CD14-positive monocyte (primary cell): Measurements from ENCODE around the gene B4GALNT4. TPM values are rescaled to one million over a fixed set of nuclear protein-coding genes. Genes with fewer than 3 reads are reported as not detected.
A peak's percentile ranks its signal among the peaks of the same experiment; 100 is the strongest.

Experiments used
- DNase-seq, 3 donors: peaks; one replicate each; pipeline ENCODE4 v3.0.0-alpha.2; 2011 to 2022
- H2AFZ ChIP-seq: 2 replicates; pipeline ENCODE4 v1.6.0; 2012; ENCODE audit warnings: mild to moderate bottlenecking, low read depth, low read length, inconsistent platforms; ENCODE audit not compliant: insufficient read depth, poor library complexity, severe bottlenecking
- H3K27ac ChIP-seq, 2 donors: 1 replicate in 1 of 2; 2 replicates in 1 of 2; pipeline ENCODE4 v1.5.1; 2012 to 2013; ENCODE audit warnings: low read length in 2 of 2, control low read depth in 1 of 2, inconsistent platforms in 1 of 2, low read depth in 1 of 2, mild to moderate bottlenecking in 1 of 2
- H3K27me3 ChIP-seq, 2 donors: one replicate each; pipeline versions ENCODE4 v1.6.0 to v1.6.1; 2011 to 2013; ENCODE audit warnings: low read length in 2 of 2; ENCODE audit not compliant: control insufficient read depth in 2 of 2, insufficient read depth in 2 of 2
- H3K36me3 ChIP-seq, 2 donors: replicated peaks in 1 of 2; 1 replicate in 1 of 2; 2 replicates in 1 of 2; pipeline versions ENCODE4 v1.5.1 to v1.6.1; 2012 to 2013; ENCODE audit warnings: low read length in 2 of 2, control low read depth in 1 of 2, inconsistent platforms in 1 of 2, mild to moderate bottlenecking in 1 of 2; ENCODE audit not compliant: insufficient read depth in 2 of 2, control insufficient read depth in 1 of 2
- H3K4me1 ChIP-seq, 2 donors: 1 replicate in 1 of 2; 2 replicates in 1 of 2; pipeline versions ENCODE4 v1.5.1 to v1.6.1; 2012 to 2013; ENCODE audit warnings: low read length in 2 of 2, control low read depth in 1 of 2, inconsistent platforms in 1 of 2, mild to moderate bottlenecking in 1 of 2, moderate library complexity in 1 of 2; ENCODE audit not compliant: insufficient read depth in 2 of 2, control insufficient read depth in 1 of 2
- H3K4me2 ChIP-seq: replicated peaks from 2 replicates; pipeline ENCODE3; 2012; ENCODE audit warnings: low read length, moderate library complexity, mild to moderate bottlenecking; ENCODE audit not compliant: poor library complexity, severe bottlenecking; ENCODE audit errors: extremely low read depth
- H3K4me3 ChIP-seq, 3 experiments: fragments of 200-600 bp in 1 of 3; sonication (generic) in 1 of 3; replicated peaks in 1 of 3; 1 replicate in 2 of 3; 2 replicates in 1 of 3; pipeline ENCODE4 v1.5.1; 2011 to 2013; ENCODE audit warnings: low read length in 3 of 3, mild to moderate bottlenecking in 3 of 3, control low read depth in 2 of 3, low read depth in 2 of 3, inconsistent platforms in 1 of 3, moderate library complexity in 1 of 3
- H3K79me2 ChIP-seq: 2 replicates; pipeline ENCODE4 v1.6.0; 2012; ENCODE audit warnings: mild to moderate bottlenecking, control low read depth, inconsistent platforms, low read length, moderate library complexity; ENCODE audit not compliant: insufficient read depth
- H3K9ac ChIP-seq: 2 replicates; pipeline ENCODE4 v1.6.0; 2017; ENCODE audit warnings: low read length, mild to moderate bottlenecking; ENCODE audit not compliant: insufficient read depth, poor library complexity, severe bottlenecking
- H3K9me3 ChIP-seq, 2 donors: replicated peaks in 1 of 2; 1 replicate in 1 of 2; 2 replicates in 1 of 2; pipeline versions ENCODE4 v1.5.1 to v1.6.1; 2012 to 2013; ENCODE audit warnings: low read length in 2 of 2, control low read depth in 1 of 2; ENCODE audit not compliant: control insufficient read depth in 1 of 2, insufficient read depth in 1 of 2
- H4K20me1 ChIP-seq: 2 replicates; pipeline ENCODE4 v1.6.0; 2012; ENCODE audit warnings: mild to moderate bottlenecking, low read length, control low read depth, moderate library complexity; ENCODE audit not compliant: insufficient read depth
- H3K27ac Mint-ChIP-seq, 7 donors: one replicate each; pipeline ENCODE4 v1.8.0; 2020; ENCODE audit warnings: mild to moderate bottlenecking in 7 of 7, mixed read lengths in 7 of 7, moderate library complexity in 6 of 7, inconsistent platforms in 2 of 7
- H3K27me3 Mint-ChIP-seq, 3 donors: one replicate each; pipeline ENCODE4 v1.8.0; 2021 to 2022; ENCODE audit warnings: low read depth in 3 of 3, mild to moderate bottlenecking in 3 of 3, mixed read lengths in 3 of 3, moderate library complexity in 3 of 3, inconsistent platforms in 1 of 3
- H3K36me3 Mint-ChIP-seq, 2 donors: one replicate each; pipeline ENCODE4 v1.8.0; 2020; ENCODE audit warnings: mixed read lengths in 2 of 2, inconsistent platforms in 1 of 2, mild to moderate bottlenecking in 1 of 2
- H3K4me1 Mint-ChIP-seq: one replicate; pipeline ENCODE4 v1.8.0; 2020; ENCODE audit warnings: mild to moderate bottlenecking, mixed read lengths
- H3K4me3 Mint-ChIP-seq, 2 donors: one replicate each; pipeline ENCODE4 v1.8.0; 2020; ENCODE audit warnings: mild to moderate bottlenecking in 2 of 2, mixed read lengths in 2 of 2, moderate library complexity in 1 of 2
- H3K9me3 Mint-ChIP-seq, 7 donors: one replicate each; pipeline ENCODE4 v1.8.0; 2020 to 2022; ENCODE audit warnings: mixed read lengths in 7 of 7, mild to moderate bottlenecking in 6 of 7, moderate library complexity in 6 of 7, inconsistent platforms in 2 of 7
- WGBS: methylation state at CpG from one replicate; pipeline ENCODE4 v1.1.5; 2013; ENCODE audit warnings: missing lambda C conversion rate; ENCODE audit not compliant: insufficient coverage; 5-methylcytosine and 5-hydroxymethylcytosine counted together
- intact Hi-C, 2 donors: fragments of 100-400 bp; cut with micrococcal nuclease; formaldehyde crosslinking; loops; one replicate each; pipeline versions ENCODE4 v1.15.0 to v1.15.1; 2023
- polyA plus RNA-seq, 3 donors: library from polyadenylated mRNA; depleted of rRNA in 1 of 3; unstranded in 2 of 3; stranded (reverse) in 1 of 3; fragments of 300-500 nt in 2 of 3; fragments of >200 nt in 1 of 3; fragmentation: Illumina TruSeq in 2 of 3; gene quantifications; 1 replicate in 2 of 3; 2 replicates in 1 of 3; pipeline ENCODE4 v1.2.3, GENCODE V29; 2012 to 2021
- TF ChIP-seq, protein P1 (sequence below): fragments of 200-600 bp; IDR thresholded peaks from one replicate; pipeline ENCODE4 v1.8.0; 2022; ENCODE audit warnings: antibody characterized with exemption, mild to moderate bottlenecking

Gene B4GALNT4
- polyA plus RNA-seq, 3 donors: not detected

DNA sequence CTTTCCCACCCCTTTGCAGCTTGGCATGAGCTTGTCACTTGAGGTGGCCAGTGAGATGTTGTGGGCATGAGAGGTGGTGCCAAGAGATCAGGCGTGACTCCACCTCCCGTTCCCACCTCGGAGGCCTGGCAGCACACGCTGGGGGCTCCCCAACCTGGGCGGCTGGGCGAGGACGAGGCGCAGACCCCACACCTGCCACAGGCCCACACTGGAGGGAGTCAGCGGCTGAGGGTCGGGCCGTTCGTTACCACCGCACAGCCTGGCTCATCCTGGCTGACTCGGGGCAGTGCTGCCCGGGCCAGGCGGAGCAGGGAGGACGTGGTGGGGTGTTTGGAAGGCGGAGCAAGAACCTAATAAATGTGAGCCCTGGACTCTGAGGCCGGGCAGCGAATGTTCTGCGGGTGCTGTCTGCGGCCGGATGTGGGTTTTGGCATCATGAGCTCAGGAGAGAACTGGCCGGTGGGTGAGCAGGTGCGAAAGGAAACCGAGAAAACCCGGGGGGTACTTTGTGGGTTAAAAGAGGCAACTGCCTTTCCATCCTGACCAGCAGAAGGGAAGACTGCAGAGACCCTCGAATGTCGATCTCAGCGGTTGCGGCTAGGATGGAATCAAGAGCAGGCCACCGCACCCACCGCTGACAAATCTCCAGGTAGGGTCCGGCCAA is 38.5 kb upstream of the B4GALNT4 start:
- H3K36me3 Mint-ChIP-seq: peaks cover 2 to 3% of the 10 kb centered on the region in 2 donors
- H4K20me1 ChIP-seq: no peaks in the 10 kb centered on the region
- no peak for DNase-seq
- peaks cover 7 to 23% of the 10 kb centered on the region in 2 donors for H3K9me3 ChIP-seq
- 77% methylated on average over 30 of the region's 34 CpGs for WGBS
- no peak overlapping the region for H3K9ac ChIP-seq
- no peak overlapping the region for H3K4me3 ChIP-seq
- no peak overlapping the region for H2AFZ ChIP-seq
- H3K4me1 Mint-ChIP-seq: peaks cover 47% of the 10 kb centered on the region
- TF ChIP-seq, protein P1, sequence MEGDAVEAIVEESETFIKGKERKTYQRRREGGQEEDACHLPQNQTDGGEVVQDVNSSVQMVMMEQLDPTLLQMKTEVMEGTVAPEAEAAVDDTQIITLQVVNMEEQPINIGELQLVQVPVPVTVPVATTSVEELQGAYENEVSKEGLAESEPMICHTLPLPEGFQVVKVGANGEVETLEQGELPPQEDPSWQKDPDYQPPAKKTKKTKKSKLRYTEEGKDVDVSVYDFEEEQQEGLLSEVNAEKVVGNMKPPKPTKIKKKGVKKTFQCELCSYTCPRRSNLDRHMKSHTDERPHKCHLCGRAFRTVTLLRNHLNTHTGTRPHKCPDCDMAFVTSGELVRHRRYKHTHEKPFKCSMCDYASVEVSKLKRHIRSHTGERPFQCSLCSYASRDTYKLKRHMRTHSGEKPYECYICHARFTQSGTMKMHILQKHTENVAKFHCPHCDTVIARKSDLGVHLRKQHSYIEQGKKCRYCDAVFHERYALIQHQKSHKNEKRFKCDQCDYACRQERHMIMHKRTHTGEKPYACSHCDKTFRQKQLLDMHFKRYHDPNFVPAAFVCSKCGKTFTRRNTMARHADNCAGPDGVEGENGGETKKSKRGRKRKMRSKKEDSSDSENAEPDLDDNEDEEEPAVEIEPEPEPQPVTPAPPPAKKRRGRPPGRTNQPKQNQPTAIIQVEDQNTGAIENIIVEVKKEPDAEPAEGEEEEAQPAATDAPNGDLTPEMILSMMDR: no peak
- H3K4me2 ChIP-seq: no peak overlapping the region
- intact Hi-C loops: no loop called here
- H3K27ac Mint-ChIP-seq: peak overlapping the region in 1 of 7 donors; percentile 66
- no peaks in the 10 kb centered on the region for H3K79me2 ChIP-seq
- H3K27me3 ChIP-seq: no peaks in the 10 kb centered on the region
- no peaks in the 10 kb centered on the region for H3K36me3 ChIP-seq
- H3K9me3 Mint-ChIP-seq: peaks cover 15 to 24% (median 21%) of the 10 kb centered on the region in 7 donors
- no peak overlapping the region for H3K27ac ChIP-seq
- H3K27me3 Mint-ChIP-seq: peaks cover 5 to 9% (median 8%) of the 10 kb centered on the region in 3 donors
- peaks cover 30 to 43% of the 10 kb centered on the region in 2 donors for H3K4me1 ChIP-seq
- no peak overlapping the region for H3K4me3 Mint-ChIP-seq

DNA sequence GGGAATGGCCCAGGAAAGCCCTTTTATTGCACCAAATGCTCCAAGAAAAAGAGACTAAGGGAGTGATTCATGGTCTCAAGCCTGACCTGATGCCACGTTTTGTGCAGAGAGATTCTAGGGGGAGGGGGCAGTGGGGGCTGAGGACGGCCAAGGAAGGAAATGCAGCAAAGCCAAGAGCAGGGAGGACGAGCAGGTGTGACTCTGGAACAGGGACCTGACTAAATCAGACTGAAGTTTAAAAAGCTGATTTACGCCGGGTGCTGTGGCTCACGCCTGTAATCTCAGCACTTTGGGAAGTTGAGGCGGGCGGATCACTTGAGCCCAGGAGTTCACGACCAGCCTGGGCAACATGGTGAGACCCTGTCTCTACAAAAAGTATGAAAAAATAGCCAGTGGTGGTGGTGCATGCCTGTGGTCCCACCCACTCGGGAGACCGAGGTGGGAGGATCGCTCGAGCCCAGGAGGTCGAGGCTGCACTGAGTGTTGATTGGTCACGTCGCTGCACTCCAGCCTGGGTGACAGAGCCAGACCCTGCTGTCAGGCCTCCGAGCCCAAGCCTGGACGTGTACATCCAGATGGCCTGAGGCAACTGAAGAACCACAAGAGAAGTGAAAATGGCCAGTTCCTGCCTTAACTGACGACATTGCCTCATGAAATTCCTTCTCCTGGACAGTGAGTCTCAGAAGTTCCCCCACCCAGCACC is 37.8 kb upstream of the B4GALNT4 start:
- Histone ChIP-seq H3K27me3 (no peaks in the 10 kb centered on the region), H3K27ac (no peak overlapping the region), H3K4me1 (peaks cover 30 to 43% of the 10 kb centered on the region in 2 donors), H2AFZ (no peak overlapping the region), H3K4me2 (no peak overlapping the region), H3K79me2 (no peaks in the 10 kb centered on the region), H3K4me3 (no peak overlapping the region), H3K36me3 (no peaks in the 10 kb centered on the region), H3K9me3 (peaks cover 7 to 23% of the 10 kb centered on the region in 2 donors), H3K9ac (no peak overlapping the region), H4K20me1 (no peaks in the 10 kb centered on the region)
- DNase-seq: no peak
- TF ChIP-seq, protein P1: no peak
- H3K36me3 Mint-ChIP-seq: peaks cover 2 to 3% of the 10 kb centered on the region in 2 donors
- intact Hi-C loops: no loop called here
- peaks cover 47% of the 10 kb centered on the region for H3K4me1 Mint-ChIP-seq
- H3K27ac Mint-ChIP-seq: no peak overlapping the region
- H3K9me3 Mint-ChIP-seq: peaks cover 15 to 24% (median 21%) of the 10 kb centered on the region in 7 donors
- WGBS: 64% methylated on average over 17 of the region's 19 CpGs
- H3K4me3 Mint-ChIP-seq: no peak overlapping the region
- H3K27me3 Mint-ChIP-seq: peaks cover 5 to 9% (median 8%) of the 10 kb centered on the region in 3 donors
